HTR-8/SVneo (cell line): Measurements from ENCODE around the gene DCST2.

ENCODE experiments used
- DNase-seq: peaks from one replicate; pipeline ENCODE4 v3.0.0; 2011; ENCODE audit warnings: low spot score, mixed read lengths; ENCODE audit not compliant: insufficient read length
- FAIRE-seq: peaks from 2 replicates; lab custom pipeline; 2011; peaks lifted over from hg19 to GRCh38; lab: Jason Lieb, UNC

The DCST2 gene

GRCh38 chr1:155070158-155070621 lies 36.6 kb upstream of the DCST2 start:
- FAIRE-seq, result no peak
- DNase-seq, result no peak

- no peak for FAIRE-seq
- DNase-seq, result no peak
Observed at GRCh38 chr1:155069551-155070157, 36.1 kb upstream of the DCST2 start.

- no peak for DNase-seq
- no peak for FAIRE-seq
Observed at GRCh38 chr1:155068599-155068998, 35.0 kb upstream of the DCST2 start.

GRCh38 chr1:155066777-155067176 lies 33.2 kb upstream of the DCST2 start:
- no peak for FAIRE-seq

GRCh38 chr1:155064832-155065429 lies 31.4 kb upstream of the DCST2 start:
- DNase-seq, result no peak
- FAIRE-seq, result no peak

More at GRCh38 chr1:155066777-155067176, 33.2 kb upstream of the DCST2 start:
- no peak for DNase-seq

- FAIRE-seq (no peak), DNase-seq (no peak)
Observed at GRCh38 chr1:155064111-155064831, 30.7 kb upstream of the DCST2 start.

GRCh38 chr1:155063550-155064110 lies 30.0 kb upstream of the DCST2 start, which contains the start of gene EFNA4:
TSS of gene EFNA4 (plus strand) at chr1:155063740. CDS start at chr1:155063824, 84 bp downstream.
- no peak for FAIRE-seq
- peak; percentile 86 for DNase-seq

- DNase-seq, result no peak
- no peak for FAIRE-seq
Observed at GRCh38 chr1:155062702-155063411, 29.3 kb upstream of the DCST2 start.

- DNase-seq (no peak), FAIRE-seq (no peak)
Observed at GRCh38 chr1:155062151-155062686, 28.6 kb upstream of the DCST2 start.

GRCh38 chr1:155061381-155062150 lies 28.0 kb upstream of the DCST2 start:
- DNase-seq (peak; percentile 81), FAIRE-seq (peak; percentile 33)

- DNase-seq (no peak), FAIRE-seq (no peak)
Observed at GRCh38 chr1:155060736-155061135, 27.2 kb upstream of the DCST2 start.

GRCh38 chr1:155057788-155058211 lies 24.2 kb upstream of the DCST2 start:
- no peak for FAIRE-seq
- no peak for DNase-seq

- FAIRE-seq (no peak), DNase-seq (no peak)
Observed at GRCh38 chr1:155057104-155057503, 23.5 kb upstream of the DCST2 start.

- no peak for FAIRE-seq
Observed at GRCh38 chr1:155053531-155054105, 20.0 kb upstream of the DCST2 start.

GRCh38 chr1:155052439-155053395 lies 19.1 kb upstream of the DCST2 start:
- DNase-seq, result no peak

More at GRCh38 chr1:155053531-155054105, 20.0 kb upstream of the DCST2 start:
- DNase-seq, result no peak

GRCh38 chr1:155051777-155052398 lies 18.3 kb upstream of the DCST2 start:
- no peak for DNase-seq
- FAIRE-seq, result no peak

More at GRCh38 chr1:155052439-155053395, 19.1 kb upstream of the DCST2 start:
- no peak for FAIRE-seq

GRCh38 chr1:155051342-155051776 lies 17.8 kb upstream of the DCST2 start:
- no peak for FAIRE-seq
- no peak for DNase-seq
